GM12875 (cell line): ENCODE data around the gene MAN1B1.

Experiments used
- H3K4me3 ChIP-seq: one replicate; pipeline ENCODE4 v1.5.1; 2011; ENCODE audit warnings: low read depth, low read length, control low read depth
- TF ChIP-seq, protein P1 (sequence below): IDR thresholded peaks from 2 replicates; pipeline ENCODE4 v1.5.1; 2011; ENCODE audit warnings: low read depth, mild to moderate bottlenecking, control low read depth, inconsistent platforms, low read length, moderate library complexity, borderline replicate concordance; ENCODE audit not compliant: insufficient read depth

MAN1B1 gene

DNA sequence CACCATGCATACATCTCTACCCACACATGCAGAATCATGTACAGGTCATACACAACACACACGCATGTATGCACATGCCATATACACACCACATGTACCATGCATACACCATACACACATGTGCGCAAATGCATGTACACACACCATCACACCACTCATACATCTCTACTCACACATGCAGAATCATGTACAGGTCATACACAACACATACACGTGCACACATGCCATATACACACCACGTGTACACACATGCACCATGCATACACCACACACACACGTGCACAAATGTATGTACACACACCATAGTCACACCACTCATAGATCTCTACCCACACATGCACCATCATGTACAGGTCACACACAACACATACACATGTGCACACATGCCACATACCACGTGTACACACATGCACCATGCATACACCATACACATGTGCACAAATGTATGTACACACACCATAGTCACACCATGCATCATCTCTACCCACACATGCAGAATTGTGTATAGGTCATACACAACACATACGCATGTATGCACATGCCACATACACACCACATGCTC is 66.1 kb downstream of the MAN1B1 start:
- H3K4me3 ChIP-seq = no peak overlapping the region
- TF ChIP-seq, protein P1, sequence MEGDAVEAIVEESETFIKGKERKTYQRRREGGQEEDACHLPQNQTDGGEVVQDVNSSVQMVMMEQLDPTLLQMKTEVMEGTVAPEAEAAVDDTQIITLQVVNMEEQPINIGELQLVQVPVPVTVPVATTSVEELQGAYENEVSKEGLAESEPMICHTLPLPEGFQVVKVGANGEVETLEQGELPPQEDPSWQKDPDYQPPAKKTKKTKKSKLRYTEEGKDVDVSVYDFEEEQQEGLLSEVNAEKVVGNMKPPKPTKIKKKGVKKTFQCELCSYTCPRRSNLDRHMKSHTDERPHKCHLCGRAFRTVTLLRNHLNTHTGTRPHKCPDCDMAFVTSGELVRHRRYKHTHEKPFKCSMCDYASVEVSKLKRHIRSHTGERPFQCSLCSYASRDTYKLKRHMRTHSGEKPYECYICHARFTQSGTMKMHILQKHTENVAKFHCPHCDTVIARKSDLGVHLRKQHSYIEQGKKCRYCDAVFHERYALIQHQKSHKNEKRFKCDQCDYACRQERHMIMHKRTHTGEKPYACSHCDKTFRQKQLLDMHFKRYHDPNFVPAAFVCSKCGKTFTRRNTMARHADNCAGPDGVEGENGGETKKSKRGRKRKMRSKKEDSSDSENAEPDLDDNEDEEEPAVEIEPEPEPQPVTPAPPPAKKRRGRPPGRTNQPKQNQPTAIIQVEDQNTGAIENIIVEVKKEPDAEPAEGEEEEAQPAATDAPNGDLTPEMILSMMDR = no peak

DNA sequence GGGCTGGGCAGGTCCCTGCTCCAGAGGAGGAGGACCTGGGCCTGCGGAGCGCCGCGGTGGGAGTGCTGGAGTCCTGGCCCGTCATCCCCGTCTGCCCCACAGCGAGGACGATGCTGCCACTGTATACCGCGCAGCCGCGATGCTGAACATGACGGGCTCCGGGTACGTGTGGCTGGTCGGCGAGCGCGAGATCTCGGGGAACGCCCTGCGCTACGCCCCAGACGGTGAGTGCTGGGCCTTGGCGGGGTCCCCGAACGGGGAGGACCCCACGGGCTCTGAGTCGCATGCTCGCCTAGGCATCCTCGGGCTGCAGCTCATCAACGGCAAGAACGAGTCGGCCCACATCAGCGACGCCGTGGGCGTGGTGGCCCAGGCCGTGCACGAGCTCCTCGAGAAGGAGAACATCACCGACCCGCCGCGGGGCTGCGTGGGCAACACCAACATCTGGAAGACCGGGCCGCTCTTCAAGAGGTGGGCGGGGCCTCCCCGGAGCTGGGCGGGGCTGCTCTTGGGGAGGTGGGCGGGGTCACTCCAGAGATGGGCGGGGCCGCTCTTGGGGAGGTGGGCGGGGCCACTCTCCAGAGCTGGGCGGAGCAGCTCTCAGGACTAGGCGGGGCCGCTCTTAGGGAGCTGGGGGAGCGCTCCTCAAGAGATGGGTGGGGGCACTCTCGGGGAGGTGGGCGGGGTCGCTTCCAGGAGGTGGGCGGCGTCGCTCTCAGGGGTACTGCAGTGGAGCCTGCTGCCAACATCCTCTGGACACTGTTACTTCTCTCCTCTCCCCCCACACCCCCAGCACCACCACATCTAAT is 70.0 kb downstream of the MAN1B1 start:
- peak overlapping the region; percentile 11 for H3K4me3 ChIP-seq
- TF ChIP-seq, protein P1 = no peak

DNA sequence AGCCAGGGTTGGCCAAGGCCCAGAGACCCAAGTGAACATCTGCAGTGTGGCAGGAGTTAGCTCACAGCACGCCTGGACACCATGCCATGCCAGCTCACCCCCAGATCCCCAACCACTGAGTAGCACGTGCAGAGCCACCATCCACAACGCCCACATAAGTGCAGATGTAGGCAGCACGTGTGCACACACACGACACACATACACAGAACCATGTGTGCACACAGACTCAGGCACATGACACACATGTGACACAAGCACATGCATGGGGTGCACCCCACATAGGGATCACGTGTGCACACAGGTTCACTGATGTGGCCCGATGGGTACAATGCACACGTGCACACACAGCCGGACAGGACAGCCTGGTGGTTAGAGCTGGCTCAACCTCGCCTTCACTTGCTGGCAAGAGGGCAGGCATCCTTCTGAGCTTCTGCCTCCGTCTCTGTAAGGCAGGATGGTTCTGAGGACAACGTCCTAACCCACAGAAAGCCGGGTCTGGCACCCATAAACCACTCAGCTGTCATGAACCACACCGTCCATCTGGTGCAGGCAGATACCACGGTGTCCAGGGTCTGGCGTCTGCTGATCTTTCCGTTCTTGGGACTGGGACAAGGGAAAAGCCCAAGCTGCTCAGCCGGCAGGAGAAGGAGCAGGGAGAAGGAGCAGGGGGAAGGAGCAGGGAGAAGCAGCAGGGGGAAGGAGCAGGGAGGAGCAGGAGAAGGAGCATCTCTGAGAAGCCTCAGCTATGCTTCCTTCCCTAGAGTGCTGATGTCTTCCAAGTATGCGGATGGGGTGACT is 71.0 kb downstream of the MAN1B1 start:
- no peak overlapping the region for H3K4me3 ChIP-seq
- TF ChIP-seq, protein P1 = no peak

DNA sequence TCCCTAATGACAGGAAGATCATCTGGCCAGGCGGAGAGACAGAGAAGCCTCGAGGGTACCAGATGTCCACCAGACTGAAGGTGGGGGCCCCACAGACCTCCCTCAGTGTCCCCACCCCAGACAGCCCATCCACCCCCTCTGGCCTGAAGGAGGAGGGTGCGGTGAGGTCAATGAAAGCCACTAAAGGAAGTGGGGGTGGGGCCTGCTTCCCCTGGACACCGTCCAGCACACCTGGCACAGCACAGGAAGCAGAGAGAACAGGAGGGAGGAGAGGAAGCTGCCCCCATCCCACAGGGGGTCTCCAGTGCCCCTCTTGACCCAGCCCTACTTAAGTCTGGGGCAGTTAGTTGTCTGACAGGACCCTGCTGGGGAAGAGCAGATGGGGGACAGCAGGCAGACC is 71.8 kb downstream of the MAN1B1 start:
- no peak overlapping the region for H3K4me3 ChIP-seq
- TF ChIP-seq, protein P1 = no peak
